ENCODE measurements around the gene NCOA7. TPM values are rescaled to one million over a fixed set of nuclear protein-coding genes. Genes with fewer than 3 reads are reported as not detected.

NCOA7 gene
- polyA plus RNA-seq, 1 of the 3 experiments (the other 2 are of a cell fraction): 16.3 TPM

GRCh38 chr6:125759184-125759902, 31.4 kb upstream of the NCOA7 start:
- POLR2A ChIA-PET: no interaction called here
- Histone ChIP-seq H3K4me3 (ENCODE audit: low read depth in 2 of 2, low read length in 1 of 2) (peak overlapping the region; percentile 27 to 37), H3K27ac (ENCODE audit: low read depth in 2 of 2, low read length in 1 of 2) (no peak overlapping the region), H3K36me3 (replicated peaks in 1 of 2; ENCODE audit: control insufficient read depth in 1 of 2, insufficient read depth in 2 of 2, low read length in 1 of 2) (no peaks in the 10 kb centered on the region), H3K27me3 (ENCODE audit: insufficient read depth) (peaks cover 68% of the 10 kb centered on the region), H3K79me2 (ENCODE audit: insufficient read depth) (no peaks in the 10 kb centered on the region), H2AFZ (ENCODE audit: low read depth) (0 out of 2 replicates have a peak overlapping the region, but pooled peaks have one; percentile 52), H3K4me1 (ENCODE audit: control insufficient read depth in 1 of 2, insufficient read depth in 2 of 2, low read depth in 1 of 2, low read length in 1 of 2) (peaks cover 0 to 8% of the 10 kb centered on the region in 2 experiments; a peak in 1 of 4 replicates), H3F3A (replicated peaks; ENCODE audit: insufficient read depth) (no peaks in the 10 kb centered on the region), H3K9ac (no peak overlapping the region), H4K20me1 (ENCODE audit: insufficient read depth) (no peaks in the 10 kb centered on the region), H3K9me3 (no peaks in the 10 kb centered on the region), H3K4me2 (peak overlapping the region; percentile 75), H3K9me2 (no peaks in the 10 kb centered on the region)
- CTCF ChIA-PET: interaction anchor here (0.5 to 10.5 kb wide), 37 partner anchors 9 to 612 kb away, joined by 3 to 278 read pairs (median 4); partner anchors contain the start of genes HEY2 and NCOA7
- 14% methylated on average over 36 of the region's 42 CpGs for WGBS (ENCODE audit: low lambda C conversion rate)
- TF ChIP-seq SMC3 (IDR thresholded peaks at IDR 0.05; ENCODE audit: low read depth, low read length) (peak; percentile 63), RFX5 (IDR thresholded peaks at IDR 0.05; ENCODE audit: low read length) (no peak), EP300 (IDR thresholded peaks at IDR 0.05; ENCODE audit: borderline replicate concordance in 1 of 2, low read depth in 1 of 2, low read length in 1 of 2) (no peak), CTCF (IDR thresholded peaks at IDR 0.05) (peak; percentile 73), ZBTB33 (IDR thresholded peaks at IDR 0.05; ENCODE audit: borderline replicate concordance, low read depth) (no peak), USF1 (IDR thresholded peaks at IDR 0.05; ENCODE audit: borderline replicate concordance, low read depth) (no peak), FOSL2 (IDR thresholded peaks at IDR 0.05; ENCODE audit: borderline replicate concordance, low read depth) (no peak), RAD21 (IDR thresholded peaks at IDR 0.05; ENCODE audit: low read length) (peak; percentile 51), RCOR1 (IDR thresholded peaks at IDR 0.05; ENCODE audit: low read length) (no peak), USF2 (IDR thresholded peaks at IDR 0.05; ENCODE audit: borderline replicate concordance, low read depth, low read length) (no peak)
- DNase-seq: peak; percentile 87

Data from SK-N-SH (cell line).